Lower leg skin (tissue), 4 donors: ENCODE results near the gene OTOS. TPM values are rescaled to one million over a fixed set of nuclear protein-coding genes. Genes with fewer than 3 reads are reported as not detected.

Experiments
- DNase-seq, 2 donors: peaks; one replicate each; pipeline ENCODE4 v3.0.0-alpha.2; 2019; ENCODE audit warnings: low spot score in 2 of 2
- H3K4me3 ChIP-seq: fragments of 200-600 bp; sonication (generic); 2 replicates; pipeline ENCODE4 v1.5.1; 2017; ENCODE audit warnings: mild to moderate bottlenecking, low read depth; ENCODE audit not compliant: poor library complexity, severe bottlenecking
- CTCF ChIP-seq, 3 donors: fragments of 450-650 bp; IDR thresholded peaks; one replicate each; pipeline ENCODE4 v1.5.1; 2016; ENCODE audit warnings: antibody characterized with exemption in 3 of 3, mild to moderate bottlenecking in 3 of 3, moderate library complexity in 2 of 3
- POLR2A ChIP-seq, 2 donors: fragments of 450-650 bp; IDR thresholded peaks; one replicate each; pipeline ENCODE4 v1.6.1; 2016 to 2017; ENCODE audit warnings: antibody characterized with exemption in 2 of 2, mild to moderate bottlenecking in 1 of 2, moderate library complexity in 1 of 2
- WGBS, 2 donors: methylation state at CpG; one replicate each; pipeline ENCODE4 v1.1.5; 2018; 5-methylcytosine and 5-hydroxymethylcytosine counted together
- intact Hi-C: fragments of 100-400 bp; cut with DNase I; formaldehyde crosslinking; loops from one replicate; pipeline ENCODE4 v1.15.0; 2023; ENCODE audit warnings: low total_unique reads
- total RNA-seq, 4 donors: library from RNA; depleted of rRNA; stranded (reverse); fragments of >200 nt; gene quantifications; one replicate each; pipeline ENCODE4 v1.1.0, GENCODE V29; 2016

Gene OTOS
- total RNA-seq, 4 donors from 2014 or later, result not detected

- no peak overlapping the region for H3K4me3 ChIP-seq
- TF ChIP-seq POLR2A (IDR thresholded peaks at IDR 0.05) (no peak), CTCF (IDR thresholded peaks at IDR 0.05) (no peak)
- intact Hi-C loops, result no loop called here
- 4 to 8% methylated on average over 24 to 43 of the region's 43 CpGs for WGBS, 2 donors
- DNase-seq, result no peak
These were observed 44.6 kb downstream of the OTOS start for GRCh38 chr2:240095556-240096523.

- WGBS, 2 donors, result 59 to 79% methylated on average over 5 of the region's 5 CpGs
- H3K4me3 ChIP-seq, result no peak overlapping the region
- no peak for DNase-seq
- intact Hi-C loops, result no loop called here
- TF ChIP-seq CTCF (IDR thresholded peaks at IDR 0.05) (no peak), POLR2A (IDR thresholded peaks at IDR 0.05) (no peak)
These were observed 51.2 kb downstream of the OTOS start for GRCh38 chr2:240089306-240089705.

Other genes starting within 250 kb of the OTOS start
- 100 to 1,000 TPM; 164 to 187 (median 182) TPM for gene NDUFA10, start 115.3 kb downstream of the OTOS start, total RNA-seq
- gene OR6B2, start 110.2 kb downstream of the OTOS start, total RNA-seq, result not detected
- under 1 TPM in 1 of 4 donors, not detected in 3; 0.44 TPM for gene OR6B3, start 87.1 kb downstream of the OTOS start, total RNA-seq
- 100 to 1,000 TPM; 120 to 172 (median 142) TPM for gene COPS9, start 4.4 kb downstream of the OTOS start, total RNA-seq